SIG-M5 treated with dmso at 0.1 percent for 504 hours (cell line): Measurements from ENCODE around the gene SPRR4.

Source experiments
- DNase-seq: peaks from one replicate; lab custom pipeline; 2025; ENCODE audit not compliant: unreplicated experiment; lab: John Stamatoyannopoulos, UW

SPRR4 gene

GRCh38 chr1:152970495-152970894 lies at the start of gene SPRR4:
Gene SPRR4 (plus strand): TSS chr1:152970648. CDS start chr1:152971891, 1,243 bp downstream.
- no peak for DNase-seq

- no peak for DNase-seq
These were observed 46.3 kb upstream of the SPRR4 start for GRCh38 chr1:152924191-152924590.

GRCh38 chr1:152926091-152926490 lies 44.4 kb upstream of the SPRR4 start:
- peak; percentile 37 for DNase-seq

DNA sequence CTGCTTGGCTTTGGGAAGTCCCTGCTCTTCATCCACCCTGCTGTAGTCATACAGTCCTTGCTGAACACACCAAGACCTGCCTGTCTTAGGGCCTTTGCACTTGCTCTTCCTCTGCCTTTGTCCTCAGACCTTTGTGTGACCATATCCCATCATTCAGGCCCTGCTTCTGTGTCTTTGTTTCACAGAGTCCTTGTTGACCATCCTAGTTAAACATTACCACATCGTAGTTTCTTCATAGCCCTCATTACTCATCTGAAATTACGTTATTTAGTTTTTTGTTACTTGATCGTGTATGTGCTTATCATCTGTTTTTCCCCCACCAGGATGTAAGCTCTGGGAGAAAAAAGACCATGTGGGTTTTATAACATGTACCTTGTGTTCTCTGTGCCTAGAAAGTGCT lies 41.8 kb upstream of the SPRR4 start:
- no peak for DNase-seq

DNA sequence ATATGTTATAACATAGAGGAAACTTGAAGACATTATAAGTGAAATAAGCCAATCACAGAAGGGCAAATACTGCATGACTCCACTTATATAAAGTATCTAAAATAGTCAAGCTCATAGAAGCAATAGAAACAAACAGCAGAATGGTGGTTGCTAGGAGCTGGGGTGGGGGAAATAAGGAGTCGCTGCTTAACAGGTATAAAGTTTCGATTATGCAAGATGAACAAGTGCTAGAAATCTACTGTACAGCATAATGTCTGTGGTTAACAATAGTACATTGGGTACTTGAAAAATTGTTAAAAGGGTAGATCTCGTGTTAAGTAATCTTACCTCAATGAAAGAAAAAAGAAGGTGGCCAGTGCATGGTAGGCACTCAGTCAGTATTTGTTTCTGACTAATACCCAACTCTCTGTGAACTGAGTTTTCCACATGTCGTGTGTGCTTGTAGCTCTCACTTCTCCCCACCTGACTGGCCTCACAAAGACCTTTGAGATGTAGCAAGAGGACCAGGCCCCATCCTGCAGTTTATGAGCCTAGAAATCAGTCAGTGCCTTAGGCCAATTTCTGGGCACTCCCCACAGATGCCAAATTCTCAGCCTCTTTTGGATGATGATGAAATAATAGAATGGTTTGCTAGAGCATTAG lies 38.2 kb upstream of the SPRR4 start:
- no peak for DNase-seq

GRCh38 chr1:152933196-152933595 lies 37.3 kb upstream of the SPRR4 start:
- DNase-seq: no peak

DNA sequence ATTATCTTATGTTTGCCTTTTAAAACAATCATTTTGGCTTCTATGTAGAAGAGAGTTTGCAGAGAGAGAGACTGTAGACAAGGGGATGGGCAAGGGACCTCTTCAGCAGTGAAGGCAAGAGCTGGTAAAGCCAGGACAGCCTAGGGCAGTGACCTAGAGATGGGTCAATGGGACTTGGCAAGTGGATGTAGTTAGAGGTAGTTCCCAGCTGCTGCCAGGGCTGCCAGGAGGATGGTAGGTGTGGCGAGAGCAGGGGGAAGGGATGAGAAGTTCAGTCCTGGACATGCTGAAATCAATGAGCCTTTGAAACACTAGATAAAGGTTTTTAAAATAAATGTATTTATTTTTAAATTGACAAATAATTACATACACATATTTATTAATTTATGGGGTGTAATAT lies 29.8 kb upstream of the SPRR4 start:
- DNase-seq: no peak

GRCh38 chr1:152941037-152941711 lies 29.3 kb upstream of the SPRR4 start:
- no peak for DNase-seq

DNA sequence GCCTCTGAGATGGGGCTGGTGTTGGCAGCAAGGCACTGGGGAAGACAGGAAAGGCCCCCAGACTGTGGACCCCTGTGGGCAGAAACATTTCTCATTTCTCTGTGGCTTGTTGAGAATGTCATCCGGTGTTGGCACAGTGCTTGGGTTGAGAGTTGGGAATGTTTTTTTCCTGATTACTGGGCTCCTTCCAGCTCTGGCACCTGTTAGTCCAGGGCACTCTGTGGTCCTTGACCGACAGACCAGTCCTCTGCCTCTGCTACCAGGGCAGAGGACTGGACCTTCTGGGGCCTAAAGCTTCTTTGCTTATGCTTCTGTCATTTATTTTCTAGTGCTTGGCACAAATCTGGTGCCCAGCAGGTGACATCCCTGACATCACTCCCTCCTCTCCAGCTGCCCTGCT lies 28.3 kb upstream of the SPRR4 start:
- DNase-seq: no peak

DNA sequence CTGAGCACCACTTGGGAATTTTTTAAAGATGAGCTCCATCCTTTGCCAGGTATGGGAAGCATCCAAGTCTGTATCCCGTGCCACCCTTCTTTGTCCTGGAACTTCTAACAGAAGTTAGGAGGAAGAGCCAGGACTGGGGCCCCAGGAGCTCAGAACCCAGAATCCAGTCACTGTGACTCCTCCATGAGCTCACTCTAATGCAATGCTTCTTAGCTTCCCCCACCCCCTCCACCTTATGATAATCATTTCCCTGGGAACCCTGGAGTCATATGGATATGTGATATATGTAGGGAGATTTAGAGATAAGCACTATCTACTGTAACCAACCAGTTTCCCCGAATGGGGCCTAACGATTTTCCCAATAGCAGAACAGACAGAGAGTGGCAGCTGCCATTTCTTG lies 24.2 kb upstream of the SPRR4 start:
- DNase-seq: no peak

DNA sequence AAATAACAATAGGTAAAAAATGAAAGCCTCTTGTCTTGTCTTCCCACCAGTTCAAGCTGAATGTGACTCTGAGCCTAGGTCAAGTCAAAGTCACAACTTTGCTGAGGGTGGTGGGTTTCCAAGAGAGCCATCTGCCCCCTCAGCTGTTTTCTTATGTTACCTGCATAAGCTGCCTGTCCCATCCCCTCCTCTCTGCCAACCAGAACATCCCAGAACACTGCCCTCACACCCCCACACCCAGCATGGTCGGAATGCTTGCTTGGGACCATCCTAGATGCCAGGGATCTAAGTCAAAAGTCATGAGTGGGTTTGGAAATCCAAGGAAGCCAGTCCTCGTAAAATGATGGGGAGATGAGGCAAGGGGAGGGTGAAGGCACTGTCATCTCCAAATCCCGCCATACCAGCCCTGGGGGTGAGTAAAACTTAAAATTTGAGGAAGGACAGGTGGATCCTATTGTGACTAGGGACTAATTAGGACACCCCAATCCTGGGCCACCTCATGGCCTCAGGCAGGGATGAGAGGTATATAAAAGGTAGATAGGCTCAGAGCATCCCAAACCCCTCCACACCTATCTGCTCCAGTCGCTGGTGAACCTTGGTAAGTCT lies 23.7 kb upstream of the SPRR4 start, which contains the start of gene SPRR5:
SPRR5 (plus strand) TSS at position 556 of the 606 bp plus-strand sequence. CDS start 1,349 bp downstream, outside the sequence.
- DNase-seq: no peak

DNA sequence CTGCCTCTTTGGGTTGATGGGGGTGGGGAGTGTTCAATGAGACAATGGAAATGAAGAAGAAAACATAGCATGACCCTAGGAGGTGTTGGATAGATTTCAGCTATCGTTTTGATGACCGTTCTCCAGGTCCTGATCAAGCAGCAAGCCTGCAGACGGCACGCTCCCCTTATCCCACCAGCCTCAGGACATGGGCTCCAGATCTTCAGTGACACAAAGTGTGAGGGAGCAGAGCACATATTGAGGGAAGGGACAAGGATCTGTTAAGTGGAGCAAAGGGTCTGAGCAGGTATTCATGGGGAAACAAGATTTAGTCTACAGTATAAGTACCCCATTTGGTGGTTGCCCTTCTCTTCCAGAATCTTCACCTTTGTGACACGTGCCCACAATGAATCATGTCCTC lies 18.7 kb upstream of the SPRR4 start:
- no peak for DNase-seq

DNA sequence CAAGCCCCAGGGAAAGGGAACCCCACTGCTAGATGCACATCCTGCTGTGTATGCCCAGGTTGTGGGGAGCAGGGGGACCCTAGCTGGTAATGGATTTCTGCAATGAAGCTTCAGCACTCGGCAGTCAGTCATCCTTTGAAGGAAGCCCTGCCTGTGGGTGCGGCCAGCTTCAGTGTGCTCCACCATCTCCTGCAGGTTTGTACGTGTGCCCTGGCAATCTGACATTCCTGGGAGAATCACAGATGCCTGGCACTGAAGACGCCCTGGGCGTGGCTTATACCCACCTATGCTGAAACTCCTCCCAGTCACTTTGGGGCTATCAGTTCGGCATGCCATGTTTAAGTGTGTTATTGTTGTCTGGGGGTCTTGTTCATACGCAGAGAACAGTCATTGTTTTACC lies 16.7 kb upstream of the SPRR4 start:
- DNase-seq: no peak

- DNase-seq: no peak
These were observed 16.0 kb upstream of the SPRR4 start for GRCh38 chr1:152954436-152954835.

GRCh38 chr1:152957561-152957960 lies 12.9 kb upstream of the SPRR4 start:
- no peak for DNase-seq

- no peak for DNase-seq
These were observed 11.2 kb upstream of the SPRR4 start for GRCh38 chr1:152959273-152959672.

GRCh38 chr1:152959801-152960451 lies 10.5 kb upstream of the SPRR4 start:
- no peak for DNase-seq

DNA sequence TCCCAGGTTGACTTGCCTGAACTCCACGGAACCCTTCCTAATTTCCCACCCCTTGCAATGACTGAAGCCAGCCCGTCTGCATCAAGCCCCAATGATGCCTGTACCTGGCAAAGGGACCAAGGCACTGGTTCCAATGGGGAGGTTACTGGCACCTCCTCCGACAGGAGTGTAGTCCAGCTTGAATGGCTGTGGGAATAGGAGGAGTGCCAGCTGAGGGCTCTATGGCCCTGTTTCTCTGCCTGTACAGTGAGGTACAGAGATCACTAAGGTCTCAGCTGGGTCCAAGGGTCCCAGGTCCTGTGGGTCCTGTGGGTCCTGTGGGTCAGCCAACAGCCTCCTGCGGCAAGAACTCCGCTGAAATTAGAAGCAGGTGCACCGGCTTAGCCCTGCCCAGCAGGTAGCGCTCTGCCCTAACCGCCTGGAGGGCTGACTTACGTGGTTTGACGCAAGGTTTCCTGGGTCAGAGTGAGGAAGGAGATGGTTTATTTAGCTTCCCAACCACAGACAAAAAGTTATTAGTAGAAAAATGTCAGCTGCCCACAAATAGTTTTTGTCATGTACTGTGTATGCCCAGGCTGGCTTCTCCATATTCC lies 9.9 kb upstream of the SPRR4 start:
- DNase-seq: no peak

DNA sequence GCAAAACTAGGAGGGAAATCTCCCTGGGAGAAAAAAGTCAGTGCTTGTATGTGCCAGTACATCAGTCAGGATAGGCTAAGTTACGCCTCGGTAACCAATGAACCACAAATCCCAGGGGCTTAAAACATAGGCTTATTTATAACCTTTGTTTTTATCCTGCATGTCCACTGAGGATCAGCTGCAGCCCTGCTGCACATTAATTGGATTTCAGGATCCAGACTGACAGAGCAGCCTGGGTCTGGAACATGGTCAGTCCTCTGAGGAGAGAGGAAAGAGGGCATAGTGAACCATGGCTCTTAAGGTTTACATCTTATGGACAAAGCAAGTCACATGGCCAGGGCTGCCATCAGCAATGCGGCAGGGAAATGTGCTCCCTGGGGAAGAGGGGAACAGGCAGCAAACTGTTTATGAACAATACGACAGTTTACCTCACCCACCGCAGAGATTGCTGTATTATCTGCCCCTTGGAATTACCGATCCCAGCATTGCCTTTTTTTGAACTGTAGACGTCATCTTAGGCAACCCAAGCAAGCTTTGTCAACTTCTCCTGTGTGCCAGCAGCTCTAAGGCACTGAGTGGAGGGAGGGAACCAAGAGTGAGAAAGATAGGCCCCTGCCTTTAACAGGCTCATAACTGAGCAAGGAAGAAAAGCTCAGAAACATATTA lies 9.1 kb upstream of the SPRR4 start:
- DNase-seq: no peak

DNA sequence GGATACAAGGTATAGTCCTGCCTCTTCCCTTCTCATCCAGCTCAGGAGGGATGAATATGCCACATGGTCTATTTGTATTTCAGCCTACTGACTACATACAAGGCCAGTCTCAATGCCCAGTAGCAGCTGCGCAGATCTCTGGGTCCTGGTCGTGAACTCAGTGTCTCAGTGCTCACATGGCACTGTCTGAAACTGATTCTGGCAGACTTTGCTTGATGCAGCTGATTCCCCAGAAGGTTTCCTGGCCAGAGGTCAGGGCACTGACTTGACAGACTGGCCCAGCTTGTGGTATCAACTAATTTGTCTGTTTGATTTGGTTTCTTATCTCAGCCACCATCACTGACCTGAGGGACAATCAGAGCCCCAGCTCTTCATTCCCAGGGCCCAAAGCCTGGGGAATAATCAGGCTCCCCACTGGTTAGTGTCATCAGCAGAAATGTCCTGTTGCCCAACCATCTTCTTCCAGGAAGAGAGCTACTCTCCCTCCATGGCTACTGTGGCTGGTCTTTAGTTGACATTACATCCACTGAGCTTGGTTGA lies 7.5 kb upstream of the SPRR4 start:
- no peak for DNase-seq

DNA sequence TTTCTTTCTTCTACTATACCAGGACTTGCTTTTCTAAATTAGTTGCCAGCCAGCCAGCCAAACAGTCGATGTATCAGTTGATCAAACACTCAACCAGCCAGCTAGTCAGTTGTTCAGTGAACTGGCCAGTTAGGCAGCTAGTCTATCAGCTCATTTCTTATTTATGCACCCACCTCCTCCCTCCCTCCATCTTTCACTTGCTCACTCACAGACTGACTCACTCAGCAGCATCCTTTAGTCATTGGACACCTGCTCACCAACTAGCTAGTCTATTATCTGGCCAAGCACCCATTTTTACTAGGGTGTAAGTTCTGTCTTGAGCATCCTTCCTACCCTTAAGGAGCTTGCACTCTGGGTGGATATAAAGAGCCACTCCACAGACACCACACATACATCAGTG lies 5.9 kb upstream of the SPRR4 start:
- no peak for DNase-seq
